ENCODE measurements around the gene OVCA2.

Gene OVCA2

GRCh38 chr17:1996800-1997288 is 45.0 kb upstream of the OVCA2 start:
- Histone ChIP-seq H3K36me3 (no peaks in the 10 kb centered on the region), H3K4me3 (no peak overlapping the region), H3K27ac (no peak overlapping the region), H3K4me1 (peaks cover 0 to 39% (median 32%) of the 10 kb centered on the region in 4 donors), H3K9me3 (no peaks in the 10 kb centered on the region), H3K27me3 (peaks cover 0 to 4% of the 10 kb centered on the region in 2 donors)
- TF ChIP-seq CTCF (IDR thresholded peaks at IDR 0.05), result no peak
- DNase-seq, result no peak
- intact Hi-C loops (cut with DNase I; ENCODE audit: low total_unique reads), result no loop called here

- Histone ChIP-seq H3K36me3 (no peaks in the 10 kb centered on the region), H3K27me3 (peaks cover 0 to 4% of the 10 kb centered on the region in 2 donors), H3K4me1 (peaks cover 0 to 39% (median 32%) of the 10 kb centered on the region in 4 donors), H3K9me3 (no peaks in the 10 kb centered on the region), H3K4me3 (peak overlapping the region; percentile 48 to 57), H3K27ac (peak overlapping the region in 1 of 2 donors; percentile 54)
- intact Hi-C loops (cut with DNase I; ENCODE audit: low total_unique reads), result no loop called here
- no peak for TF ChIP-seq CTCF (IDR thresholded peaks at IDR 0.05)
- DNase-seq, result no peak
These were observed 44.4 kb upstream of the OVCA2 start for GRCh38 chr17:1997289-1997926.

GRCh38 chr17:1997927-1998742 is 43.7 kb upstream of the OVCA2 start:
- TF ChIP-seq CTCF (IDR thresholded peaks at IDR 0.05), result no peak
- Histone ChIP-seq H3K27ac (peak overlapping the region; percentile 27 to 54), H3K27me3 (peaks cover 0 to 4% of the 10 kb centered on the region in 2 donors), H3K36me3 (no peaks in the 10 kb centered on the region), H3K4me1 (peaks cover 0 to 39% (median 32%) of the 10 kb centered on the region in 4 donors), H3K9me3 (no peaks in the 10 kb centered on the region), H3K4me3 (peak overlapping the region; percentile 48 to 57)
- intact Hi-C loops (cut with DNase I; ENCODE audit: low total_unique reads), result no loop called here
- DNase-seq, result no peak

- peak; percentile 36 to 78 for DNase-seq
These were observed 42.1 kb upstream of the OVCA2 start for GRCh38 chr17:1999557-2000251.

More at GRCh38 chr17:1999557-2000251, 42.1 kb upstream of the OVCA2 start:
- peak overlapping the region; percentile 65 to 70 for H3K27ac ChIP-seq
- intact Hi-C loops (cut with DNase I; ENCODE audit: low total_unique reads), result no loop called here
- H3K4me1 ChIP-seq, result peaks cover 0 to 39% (median 32%) of the 10 kb centered on the region in 4 donors
- TF ChIP-seq CTCF (IDR thresholded peaks at IDR 0.05), result no peak
- H3K9me3 ChIP-seq, result no peaks in the 10 kb centered on the region
- H3K36me3 ChIP-seq, result no peaks in the 10 kb centered on the region
- H3K27me3 ChIP-seq, result no peaks in the 10 kb centered on the region
- H3K4me3 ChIP-seq, result no peak overlapping the region
